Fibroblast of the aortic adventitia (primary cell): ENCODE data around the gene ALDH3A2. TPM values are rescaled to one million over a fixed set of nuclear protein-coding genes. Genes with fewer than 3 reads are reported as not detected.
A peak's percentile ranks its signal among the peaks of the same experiment; 100 is the strongest.
"Not testable (repeated sequence)": the region's sequence is repeated elsewhere in the genome, so short reads cannot be mapped to it uniquely, and the experiment has no call there.

ENCODE experiments used
- DNase-seq: peaks from one replicate; pipeline ENCODE4 v3.0.0-alpha.2; 2010; ENCODE audit warnings: low read depth
- H3K4me3 ChIP-seq: 2 replicates; pipeline ENCODE4 v1.5.1; 2011; ENCODE audit warnings: low read depth, mild to moderate bottlenecking, control low read depth, low read length, moderate library complexity
- CTCF ChIP-seq: IDR thresholded peaks from 2 replicates; pipeline ENCODE4 v1.5.1; 2011; ENCODE audit warnings: mild to moderate bottlenecking, low read length, control low read depth, inconsistent platforms; ENCODE audit not compliant: insufficient read depth
- total RNA-seq: library from RNA; depleted of rRNA; stranded (reverse); fragments of >200 nt; gene quantifications from 2 replicates; pipeline ENCODE4 v1.2.3, GENCODE V29; 2012; ENCODE audit warnings: low replicate concordance

Gene ALDH3A2
- total RNA-seq, 1 donor, result 59.7 TPM

DNA sequence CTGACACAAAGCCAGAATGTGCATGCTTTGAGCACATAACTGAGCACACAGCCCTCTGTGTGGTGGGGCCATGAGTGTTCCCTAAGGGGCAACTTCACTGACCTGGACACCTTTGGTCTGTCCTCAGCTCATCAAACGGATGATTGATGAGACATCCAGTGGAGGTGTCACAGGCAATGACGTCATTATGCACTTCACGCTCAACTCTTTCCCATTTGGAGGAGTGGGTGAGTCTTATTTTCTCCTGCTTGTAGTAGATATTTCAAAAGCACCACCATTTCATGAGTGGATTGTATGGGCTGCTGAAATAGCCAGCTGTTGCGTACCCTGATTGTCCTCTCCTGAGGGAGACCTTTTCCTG is 16.2 kb downstream of the ALDH3A2 start:
- no peak overlapping the region for H3K4me3 ChIP-seq
- DNase-seq, result no peak
- no peak for TF ChIP-seq CTCF

- H3K4me3 ChIP-seq, DNase-seq: not testable (repeated sequence)
Measured at GRCh38 chr17:19669680-19670079, 21.1 kb downstream of the ALDH3A2 start.

DNA sequence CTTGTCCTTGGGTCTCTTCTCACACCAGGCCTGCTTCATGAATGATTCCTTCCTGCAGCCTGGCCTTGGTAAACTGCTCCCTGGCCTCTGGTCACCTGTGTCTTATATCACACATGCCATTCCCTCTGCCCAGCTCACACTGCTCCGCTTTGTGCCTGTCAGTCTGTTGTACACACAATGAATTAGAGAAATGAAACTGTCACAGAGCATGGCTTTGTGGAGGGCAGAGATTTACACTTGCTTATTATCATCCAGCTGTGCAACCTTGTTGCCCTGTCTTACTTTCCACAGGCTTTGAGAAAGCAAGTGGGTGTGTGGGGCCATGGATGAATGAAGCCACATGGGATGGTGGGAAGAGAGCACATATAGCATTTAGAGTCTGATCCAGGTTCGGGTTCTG is 22.4 kb downstream of the ALDH3A2 start:
- no peak for DNase-seq
- TF ChIP-seq CTCF, result no peak
- H3K4me3 ChIP-seq, result no peak overlapping the region

DNA sequence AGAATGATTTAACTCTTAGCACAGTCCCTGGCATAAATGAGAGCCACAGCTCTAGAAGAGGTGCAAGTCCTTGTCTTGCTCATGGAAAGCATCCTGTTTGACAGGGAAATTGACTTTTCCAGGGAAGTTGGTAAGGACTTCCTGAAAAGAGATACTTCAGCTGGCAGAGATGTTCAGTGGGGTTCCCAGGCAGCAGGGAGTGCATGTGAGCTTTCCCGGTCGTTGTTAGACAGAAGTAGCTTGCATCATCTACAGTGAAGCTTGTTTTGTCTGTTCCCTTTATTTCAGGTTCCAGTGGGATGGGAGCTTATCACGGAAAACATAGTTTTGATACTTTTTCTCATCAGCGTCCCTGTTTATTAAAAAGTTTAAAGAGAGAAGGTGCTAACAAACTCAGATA is 22.9 kb downstream of the ALDH3A2 start:
- TF ChIP-seq CTCF, result no peak
- H3K4me3 ChIP-seq, result no peak overlapping the region
- DNase-seq, result peak; percentile 11

DNA sequence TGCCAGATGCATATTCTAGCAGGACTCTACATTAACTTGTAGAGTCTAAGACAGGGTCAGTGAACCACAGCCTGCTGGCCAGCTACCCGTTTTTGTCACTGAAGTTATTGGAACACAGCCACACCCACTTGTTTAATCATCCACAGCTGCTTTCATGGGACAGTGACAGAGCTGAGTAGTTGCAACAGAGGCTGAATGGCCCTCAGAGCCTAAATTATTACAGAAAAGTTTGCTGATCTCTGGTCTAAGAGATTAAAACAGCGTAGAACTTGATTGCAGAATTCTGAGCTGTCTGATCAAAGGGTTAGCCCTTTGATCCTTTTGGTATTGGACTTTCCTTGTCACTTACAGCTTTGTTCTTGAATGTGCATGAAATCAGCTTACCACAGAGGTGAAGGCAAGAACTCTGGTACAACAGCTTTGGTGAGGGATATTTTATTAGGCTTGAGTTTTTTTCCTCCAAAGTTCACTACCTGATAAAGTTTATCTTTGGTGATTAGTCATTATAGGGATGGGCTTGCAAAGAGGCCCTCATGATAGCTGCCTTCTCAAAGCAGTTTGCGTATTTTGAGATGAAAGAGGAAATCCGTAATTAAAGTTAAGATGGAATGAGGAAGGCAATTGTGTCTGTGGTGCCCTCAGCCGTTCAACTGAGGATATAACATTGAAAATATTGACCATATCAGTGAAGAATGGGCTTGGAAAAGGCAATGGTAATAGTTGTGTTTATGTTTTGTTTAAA is 23.6 kb downstream of the ALDH3A2 start:
- TF ChIP-seq CTCF, result peak; percentile 35
- no peak overlapping the region for H3K4me3 ChIP-seq
- peak; percentile 30 for DNase-seq

DNA sequence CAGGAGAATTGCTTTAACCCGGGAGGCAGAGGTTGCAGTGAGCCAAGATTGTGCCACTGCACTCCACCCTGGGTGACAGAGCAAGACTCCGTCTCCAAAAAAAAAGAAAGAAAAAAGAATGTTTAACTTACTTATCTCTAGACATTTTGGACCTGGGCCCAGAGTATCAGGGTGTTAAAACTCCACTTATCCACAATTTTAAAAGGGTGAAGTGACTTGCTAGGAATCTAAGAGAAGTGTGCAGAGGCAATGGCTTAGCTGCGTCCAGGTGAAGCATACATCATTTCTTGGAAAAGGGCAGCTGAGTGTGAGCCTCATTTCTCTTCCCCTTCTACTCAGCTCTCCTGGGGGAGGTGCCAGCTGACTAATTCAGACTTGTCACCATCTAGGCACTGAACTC is 25.1 kb downstream of the ALDH3A2 start:
- no peak for DNase-seq
- TF ChIP-seq CTCF, result no peak
- H3K4me3 ChIP-seq, result no peak overlapping the region

DNA sequence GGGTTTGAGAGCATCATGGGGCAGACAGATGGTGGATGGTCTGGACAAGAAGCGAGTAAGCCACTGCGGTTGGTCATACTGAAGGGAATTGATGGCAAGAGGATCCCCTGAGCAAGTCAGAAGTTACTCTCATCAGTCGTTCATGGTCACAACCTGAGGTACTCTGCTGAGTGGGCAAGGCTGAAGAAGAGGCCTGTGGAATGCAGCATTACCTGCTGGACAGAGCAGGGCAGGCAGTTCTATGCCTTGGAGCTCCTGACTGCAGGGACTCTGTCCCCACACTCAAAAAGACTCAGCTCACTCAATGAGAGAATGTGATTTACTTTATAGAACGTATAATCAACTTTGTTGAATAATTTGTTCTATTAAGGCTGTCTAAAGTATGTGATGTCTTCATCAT is 28.3 kb downstream of the ALDH3A2 start:
- DNase-seq, result no peak
- no peak for TF ChIP-seq CTCF
- no peak overlapping the region for H3K4me3 ChIP-seq
